Measurements from ENCODE around the gene ASF1A.

- TF ChIP-seq CTCF (IDR thresholded peaks at IDR 0.05), result no peak
- no peak for TF ChIP-seq POLR2A (IDR thresholded peaks at IDR 0.05)
These were observed 33.6 kb upstream of the ASF1A start for GRCh38 chr6:118860363-118860762.
